Mucosa of gallbladder (tissue), 1 donor: ENCODE data around the gene MIEF2. TPM values are rescaled to one million over a fixed set of nuclear protein-coding genes. Genes with fewer than 3 reads are reported as not detected.
"Not testable (repeated sequence)": the region's sequence is repeated elsewhere in the genome, so short reads cannot be mapped to it uniquely, and the experiment has no call there.

Experiments used
- DNase-seq: peaks from one replicate; pipeline ENCODE4 v3.0.0-alpha.2; 2020; ENCODE audit warnings: low spot score
- total RNA-seq: library from RNA; stranded (reverse); gene quantifications from one replicate; pipeline ENCODE4 v1.2.1, GENCODE V29; 2021
- donor health status: DM: no; HTN: no; CAD: no.

The MIEF2 gene
- total RNA-seq: 22.8 TPM

DNA sequence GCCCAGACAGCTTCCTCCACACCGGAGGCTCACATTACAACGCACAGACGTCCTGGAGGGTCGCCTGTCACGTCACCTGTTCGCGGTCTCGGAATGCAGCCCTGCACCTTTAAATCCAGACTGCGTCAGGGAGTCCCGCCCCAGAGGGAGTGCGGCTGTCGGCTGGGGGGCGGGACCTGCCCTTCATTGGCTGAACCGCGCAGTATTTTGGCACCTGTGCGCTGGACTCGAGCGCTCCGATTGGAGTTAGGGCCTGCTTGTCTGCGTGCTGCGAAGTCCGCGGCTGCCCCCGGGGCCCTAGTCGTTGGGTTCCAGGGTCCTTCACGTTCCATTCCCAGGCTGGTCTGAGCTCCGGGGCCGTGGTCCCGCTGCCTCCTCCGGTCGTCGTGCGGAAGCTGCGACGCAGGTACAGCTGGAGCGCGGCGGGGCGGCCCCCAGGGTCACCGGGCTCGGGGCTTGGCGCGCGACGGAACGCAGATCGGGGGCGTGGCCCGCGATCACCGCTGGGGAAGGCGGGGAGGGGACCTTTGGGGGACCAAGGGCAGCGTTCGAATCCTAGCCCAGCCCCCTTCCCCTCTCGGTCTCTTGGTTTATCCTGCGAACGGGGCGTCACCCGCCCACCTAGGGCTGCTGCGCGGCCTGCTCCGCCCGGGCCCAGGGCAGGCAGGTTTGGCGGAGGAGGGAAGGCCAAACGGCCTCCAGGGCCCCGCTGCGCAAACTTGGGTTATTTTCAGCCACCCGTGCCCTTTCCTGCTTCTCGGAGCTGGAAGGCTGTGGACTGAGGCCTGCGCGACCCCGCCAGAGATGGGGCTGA, at the start of gene MIEF2:
Gene MIEF2 (plus strand): TSS at position 331 of the 814 bp plus-strand sequence. CDS start 2,059 bp downstream, outside the sequence.
- DNase-seq: peak; percentile 96

DNA sequence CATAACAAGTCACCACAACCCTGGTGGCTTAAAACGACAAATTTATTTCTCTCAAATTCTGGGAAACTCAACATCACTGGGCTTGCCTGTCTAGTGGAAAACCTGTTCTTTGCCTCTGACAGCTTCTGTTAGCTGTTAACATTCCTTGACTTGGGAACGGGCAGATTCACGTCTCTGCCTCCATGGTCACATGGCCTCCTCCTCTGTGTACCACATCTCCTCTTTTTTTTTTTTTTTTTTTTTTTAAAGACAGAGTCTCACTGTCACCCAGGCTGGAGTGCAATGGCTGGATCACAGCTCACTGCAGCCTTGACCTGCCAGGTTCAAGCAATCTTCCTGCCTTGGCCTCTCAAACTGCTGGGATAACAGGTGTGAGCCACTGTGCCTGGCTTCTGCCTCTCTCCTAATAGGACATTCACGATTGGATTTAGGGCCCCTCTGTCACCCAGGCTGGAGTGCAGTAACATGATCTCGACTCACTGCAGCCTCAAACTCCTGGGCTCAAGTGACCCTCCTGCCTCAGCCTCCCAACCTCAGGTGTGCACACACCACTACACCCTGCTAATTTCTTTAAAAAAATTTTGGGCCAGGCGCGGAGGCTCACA, 46.7 kb upstream of the MIEF2 start:
- no peak for DNase-seq

GRCh38 chr17:18216906-18217305, 43.6 kb upstream of the MIEF2 start:
- not testable (repeated sequence) for DNase-seq

GRCh38 chr17:18217412-18218015, 42.9 kb upstream of the MIEF2 start:
- peak; percentile 71 for DNase-seq

DNA sequence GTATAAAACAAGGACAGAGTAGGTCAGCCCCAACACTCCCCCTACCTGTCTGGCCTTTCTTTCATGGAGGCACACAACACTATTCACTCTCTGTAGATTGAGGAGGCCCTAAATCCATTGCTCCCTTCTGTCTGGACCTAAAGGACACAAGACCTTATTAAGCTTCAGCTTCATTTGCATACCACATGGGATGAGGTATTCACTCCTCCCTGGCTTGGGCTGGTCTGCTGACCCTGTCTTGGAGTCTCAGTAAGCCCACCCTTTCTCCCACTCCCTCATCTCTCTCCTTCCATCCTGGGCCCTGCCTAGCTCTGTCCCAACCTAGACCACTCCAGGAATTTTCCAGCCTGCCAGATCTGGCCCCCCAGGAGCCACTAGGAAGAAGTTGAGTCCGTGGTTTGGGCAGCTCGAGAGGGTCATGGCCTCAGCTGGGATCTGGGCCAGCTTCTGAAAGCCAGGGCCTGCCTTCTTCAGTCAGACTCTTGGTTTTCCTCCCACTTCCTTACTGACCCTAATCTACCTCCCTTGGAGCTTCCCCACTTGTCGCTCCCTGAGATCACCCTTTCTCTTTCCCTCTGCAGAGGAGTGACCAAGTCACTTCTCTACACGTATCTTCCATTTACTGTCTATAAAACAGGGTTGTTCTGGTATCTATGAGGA, 41.6 kb upstream of the MIEF2 start:
- no peak for DNase-seq

DNA sequence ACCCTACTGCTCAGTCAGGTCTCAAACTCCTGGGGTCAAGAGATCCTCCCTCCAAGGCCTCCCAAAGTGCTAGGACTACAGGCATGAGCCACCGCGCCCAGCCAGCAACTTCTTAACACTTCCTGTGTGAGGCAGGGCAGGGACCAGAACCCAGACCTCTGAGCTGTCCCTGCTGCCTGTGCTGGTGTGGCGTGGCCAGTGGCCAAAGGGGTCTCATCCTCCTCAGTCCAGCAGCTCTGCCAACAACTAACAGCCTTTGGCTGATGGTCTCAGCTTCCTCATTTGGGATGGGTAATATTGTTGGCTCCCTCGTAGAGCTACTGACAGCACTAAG, 36.4 kb upstream of the MIEF2 start:
- no peak for DNase-seq

- DNase-seq: no peak
Measured at GRCh38 chr17:18224387-18225120, 35.9 kb upstream of the MIEF2 start.

DNA sequence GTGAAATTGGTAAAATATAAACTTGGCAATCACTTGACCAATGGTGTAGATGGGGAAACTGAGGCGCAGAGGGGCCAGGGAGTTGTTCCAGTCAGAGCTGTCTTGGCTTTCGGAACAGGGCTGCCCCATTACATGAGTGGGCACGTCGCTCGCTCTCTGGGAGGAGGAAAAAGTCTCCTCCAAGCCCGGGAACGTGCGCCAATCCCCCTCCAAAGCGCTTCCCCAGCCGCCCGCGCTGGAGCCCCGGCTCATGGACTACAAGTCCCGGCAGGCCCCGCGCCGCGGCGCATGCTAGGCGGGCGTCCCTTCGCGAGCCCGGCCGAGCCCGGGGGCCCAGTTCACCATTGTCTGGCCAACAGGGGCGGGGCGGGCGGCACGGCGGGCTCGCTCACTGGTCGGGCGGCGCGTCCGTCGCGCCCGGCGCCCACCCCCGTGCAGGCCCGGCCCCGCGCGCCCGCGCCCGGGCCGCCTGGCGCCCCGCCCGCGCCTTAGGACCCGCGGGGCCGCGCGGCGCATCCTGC, 35.3 kb upstream of the MIEF2 start, which contains the start of gene LLGL1:
Gene LLGL1 (plus strand): TSS at position 515 of the 521 bp plus-strand sequence. CDS start 48 bp downstream, outside the sequence.
- DNase-seq: peak; percentile 97

DNA sequence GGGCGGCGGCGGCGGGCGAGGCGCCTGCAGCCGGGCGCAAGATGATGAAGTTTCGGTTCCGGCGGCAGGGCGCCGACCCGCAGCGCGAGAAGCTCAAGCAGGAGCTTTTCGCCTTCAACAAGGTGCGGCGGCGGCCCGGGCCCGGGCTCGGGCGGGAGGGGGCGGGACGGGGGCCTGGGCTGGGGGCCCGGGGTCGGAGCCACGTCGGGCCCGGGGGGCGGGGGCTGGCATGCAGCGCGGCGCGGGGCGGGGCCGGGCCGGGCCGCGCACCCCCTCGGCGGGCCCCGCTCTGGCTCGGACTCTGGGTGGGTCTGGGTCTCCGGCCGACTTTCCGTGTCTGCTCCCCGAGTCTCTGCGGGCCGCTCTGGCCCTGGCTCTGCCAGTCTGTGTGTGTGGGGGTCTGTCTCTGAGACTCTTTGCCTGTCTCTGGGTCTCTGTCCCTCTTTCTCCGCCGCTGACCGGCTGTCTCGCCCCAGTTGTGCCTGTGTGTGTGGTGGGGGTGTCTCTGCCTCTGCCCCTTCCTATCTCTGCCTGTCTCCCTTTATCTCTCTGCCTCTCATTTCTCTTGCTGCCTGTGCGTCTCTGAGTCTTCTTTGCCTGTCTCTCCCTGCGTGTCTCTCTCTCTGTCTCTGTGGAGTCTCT, 34.7 kb upstream of the MIEF2 start:
- no peak for DNase-seq

DNA sequence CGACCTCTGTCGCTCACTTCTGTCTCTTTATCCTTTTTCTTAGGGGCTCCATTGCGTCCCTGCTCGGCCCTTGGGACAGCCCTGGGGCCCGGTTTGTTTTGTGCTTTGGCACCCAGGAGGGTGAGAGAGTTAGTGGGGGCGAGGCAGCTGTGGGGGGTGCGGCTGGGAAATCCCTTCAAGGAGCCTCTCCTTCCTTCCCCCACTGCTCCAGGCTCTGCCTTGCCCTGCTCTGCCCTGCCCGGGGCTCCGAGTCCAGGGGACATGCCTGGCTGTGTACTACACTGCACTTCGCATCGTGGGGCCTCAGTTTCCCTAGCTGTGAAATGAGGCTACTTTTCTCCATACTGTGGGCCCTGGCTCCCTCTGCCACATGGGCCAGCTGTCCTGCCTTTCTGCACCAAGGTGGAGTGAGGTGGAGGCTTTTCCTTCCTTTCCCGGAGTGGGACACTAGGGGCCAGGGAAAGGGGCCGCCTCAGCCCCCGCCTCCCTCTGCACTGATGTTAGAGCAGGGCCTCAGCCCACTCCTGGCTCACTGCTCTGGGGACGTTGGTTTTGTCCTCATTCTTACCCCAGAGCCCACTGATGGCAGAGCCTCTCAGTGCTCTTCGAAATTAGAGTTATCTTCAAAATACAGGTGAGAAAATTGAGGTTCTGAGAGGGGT, 34.0 kb upstream of the MIEF2 start:
- DNase-seq: no peak

GRCh38 chr17:18227635-18228034, 32.8 kb upstream of the MIEF2 start:
- DNase-seq: no peak

GRCh38 chr17:18228176-18228682, 32.2 kb upstream of the MIEF2 start:
- DNase-seq: no peak

DNA sequence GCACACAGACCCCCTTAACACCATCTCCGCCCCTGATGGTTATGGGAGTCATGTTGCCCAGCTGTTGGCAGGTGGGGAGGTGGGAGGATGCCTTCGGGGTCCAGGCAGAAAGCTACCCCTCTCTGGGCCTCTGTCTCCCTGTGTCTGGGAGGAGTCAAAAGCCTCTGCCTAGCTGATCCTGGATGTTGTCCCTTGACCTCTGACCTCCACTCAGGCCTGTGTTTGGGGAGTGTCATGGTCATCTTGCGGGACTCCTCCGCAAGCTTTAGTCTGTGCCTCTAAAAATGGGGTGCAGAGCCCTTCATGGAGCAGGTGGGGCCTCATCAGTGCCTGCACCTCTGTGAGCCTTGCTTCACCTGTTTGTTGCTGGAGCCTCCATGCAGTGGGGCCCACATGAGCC, 31.2 kb upstream of the MIEF2 start:
- no peak for DNase-seq

GRCh38 chr17:18229771-18230170, 30.7 kb upstream of the MIEF2 start:
- DNase-seq: no peak

DNA sequence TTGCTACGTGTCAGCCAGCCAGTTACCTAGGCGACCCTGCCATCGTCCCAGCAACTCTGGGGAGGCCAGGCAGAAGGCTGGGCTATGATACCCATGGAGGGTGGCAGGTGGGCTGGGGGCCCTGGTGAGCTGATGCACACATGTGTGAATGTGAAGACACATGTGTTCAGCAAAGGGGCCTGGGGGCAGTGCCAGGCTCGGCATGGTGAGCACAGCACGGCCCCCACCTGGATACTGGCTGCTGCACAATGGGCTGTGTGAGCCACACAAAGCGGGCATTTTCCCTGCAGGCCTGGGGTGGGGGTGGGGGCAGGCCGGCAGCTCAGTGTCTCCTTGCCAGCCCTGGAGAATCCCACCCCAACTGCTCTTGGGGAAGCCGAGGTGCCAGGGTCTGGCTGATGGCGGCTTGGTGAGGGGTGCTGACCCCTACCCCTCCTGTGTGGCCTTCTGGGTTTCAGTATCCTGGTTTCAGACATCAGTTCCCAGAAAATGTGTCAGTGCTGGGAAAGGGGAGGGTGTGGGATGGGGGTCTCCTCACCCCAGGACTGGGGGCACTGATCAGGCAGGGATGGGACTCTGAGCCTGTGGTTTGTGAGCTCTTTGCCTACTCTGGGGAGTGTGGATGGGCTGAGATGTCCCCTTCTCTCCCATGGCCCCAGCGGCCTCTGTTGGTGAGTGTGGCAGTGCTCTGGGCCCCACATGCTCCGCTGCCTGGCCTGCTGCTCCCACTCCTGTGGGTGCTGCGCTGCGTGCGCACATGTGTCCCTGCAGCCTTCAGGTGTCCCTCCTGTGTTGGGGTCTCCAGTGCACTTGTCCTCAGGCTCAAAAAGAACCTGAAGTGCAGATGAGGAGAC, 29.9 kb upstream of the MIEF2 start:
- no peak for DNase-seq

DNA sequence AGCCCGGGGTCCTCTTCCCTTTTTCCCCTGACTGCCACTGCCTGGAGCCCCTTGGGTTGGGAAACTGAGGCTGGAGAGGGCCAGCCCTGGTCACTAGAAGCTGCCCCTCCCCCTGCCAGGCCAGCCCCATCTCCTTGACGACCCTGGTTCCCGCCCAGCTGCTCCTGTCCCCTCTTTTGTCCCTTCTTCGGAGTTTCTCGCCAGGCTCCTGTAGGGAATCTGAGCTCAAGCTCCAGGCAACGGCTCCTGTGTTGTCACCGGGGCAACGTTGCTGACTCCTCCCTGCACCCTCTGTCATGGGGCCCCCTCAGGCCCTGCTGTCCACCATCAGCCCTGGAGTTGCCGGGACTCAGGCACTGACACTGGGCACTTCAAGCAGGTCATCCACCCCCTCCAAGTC, 29.3 kb upstream of the MIEF2 start:
- DNase-seq: no peak

DNA sequence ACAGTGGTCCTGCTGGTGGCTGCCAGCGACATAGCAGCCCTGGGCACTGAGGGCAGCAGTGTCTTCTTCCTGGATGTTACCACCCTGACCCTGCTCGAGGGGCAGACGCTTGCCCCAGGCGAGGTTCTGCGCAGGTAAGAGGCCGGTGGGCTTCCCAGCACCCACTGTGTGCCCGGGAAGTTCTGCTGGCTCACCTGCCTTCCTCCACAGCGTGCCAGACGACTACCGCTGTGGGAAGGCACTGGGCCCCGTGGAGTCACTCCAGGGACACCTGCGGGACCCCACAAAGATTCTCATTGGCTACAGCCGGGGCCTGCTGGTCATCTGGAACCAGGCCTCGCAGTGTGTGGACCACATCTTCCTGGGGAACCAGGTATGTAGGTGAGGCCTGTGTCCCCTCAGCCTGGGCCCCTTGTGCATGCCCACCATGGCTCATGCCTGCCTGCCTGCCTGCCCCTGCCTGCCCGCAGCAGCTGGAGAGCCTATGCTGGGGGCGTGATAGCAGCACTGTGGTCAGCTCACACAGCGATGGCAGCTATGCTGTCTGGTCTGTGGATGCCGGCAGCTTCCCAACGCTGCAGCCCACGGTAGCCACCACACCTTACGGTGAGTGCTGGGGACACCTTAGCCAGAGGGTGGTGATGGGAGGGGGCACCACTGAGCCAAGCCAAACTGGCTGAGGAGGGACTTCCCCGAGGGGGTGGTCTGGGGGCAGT, 26.5 kb upstream of the MIEF2 start:
- no peak for DNase-seq

- DNase-seq: no peak
Measured at GRCh38 chr17:18234853-18235380, 25.5 kb upstream of the MIEF2 start.
